ENCODE results near the gene SLC38A10.
"Not testable (repeated sequence)": the region's sequence is repeated elsewhere in the genome, so short reads cannot be mapped to it uniquely, and the experiment has no call there.

The SLC38A10 gene

GRCh38 chr17:81238815-81239713 is 56.0 kb downstream of the SLC38A10 start, which contains the start of the genes NDUFAF8 and TEPSIN:
NDUFAF8 (plus strand) TSS chr17:81239318; CDS start chr17:81239364, 46 bp downstream.
TEPSIN (minus strand) TSS chr17:81239055; CDS start chr17:81239033, 22 bp downstream.
- DNase-seq, result peak; percentile 100

- no peak for DNase-seq
These were observed 56.7 kb downstream of the SLC38A10 start for GRCh38 chr17:81238490-81238814.

DNA sequence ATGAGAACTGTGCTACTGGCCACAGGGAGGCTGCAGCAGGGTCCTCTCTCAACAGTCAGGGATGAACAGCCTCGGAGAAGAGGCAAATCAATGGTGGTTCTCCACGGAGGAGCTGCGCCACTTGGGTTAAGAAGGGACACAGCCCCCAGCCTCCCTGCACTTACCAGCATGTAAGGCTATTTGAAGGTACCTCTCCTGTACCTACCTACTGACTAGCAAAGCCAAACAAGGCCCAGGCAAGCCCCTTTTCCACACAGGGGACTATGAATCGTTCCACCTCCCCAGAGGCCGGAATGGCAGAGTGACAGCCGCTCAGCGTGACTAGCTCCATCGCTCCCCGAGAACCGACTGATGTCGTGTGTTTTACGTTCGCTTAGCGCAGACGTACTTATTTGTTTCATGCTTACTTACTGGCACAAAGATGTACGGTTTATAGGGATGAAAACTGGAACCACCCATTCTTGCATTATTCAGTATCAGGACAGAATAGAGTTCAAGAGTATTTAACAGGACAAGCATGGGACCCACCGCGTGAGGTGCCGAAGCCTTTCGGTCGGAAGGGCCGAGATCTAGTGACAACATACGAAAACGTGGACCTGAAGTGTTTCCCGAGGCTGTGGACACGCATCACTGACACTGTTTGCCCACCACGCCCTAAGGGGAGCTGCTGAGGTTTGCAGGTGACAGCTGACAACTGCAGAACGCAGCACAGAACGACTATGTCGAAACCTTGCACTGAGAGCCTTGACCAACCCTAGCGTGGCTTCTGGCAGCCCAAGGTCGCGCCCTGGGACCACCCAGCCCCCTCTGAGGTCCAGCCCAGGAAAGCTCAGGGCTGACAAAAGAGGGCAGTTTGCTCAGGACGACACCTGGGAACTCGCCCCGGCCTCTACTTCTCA is 57.3 kb downstream of the SLC38A10 start:
- DNase-seq, result peak; percentile 82

GRCh38 chr17:81236784-81237183 is 58.3 kb downstream of the SLC38A10 start:
- DNase-seq, result no peak

DNA sequence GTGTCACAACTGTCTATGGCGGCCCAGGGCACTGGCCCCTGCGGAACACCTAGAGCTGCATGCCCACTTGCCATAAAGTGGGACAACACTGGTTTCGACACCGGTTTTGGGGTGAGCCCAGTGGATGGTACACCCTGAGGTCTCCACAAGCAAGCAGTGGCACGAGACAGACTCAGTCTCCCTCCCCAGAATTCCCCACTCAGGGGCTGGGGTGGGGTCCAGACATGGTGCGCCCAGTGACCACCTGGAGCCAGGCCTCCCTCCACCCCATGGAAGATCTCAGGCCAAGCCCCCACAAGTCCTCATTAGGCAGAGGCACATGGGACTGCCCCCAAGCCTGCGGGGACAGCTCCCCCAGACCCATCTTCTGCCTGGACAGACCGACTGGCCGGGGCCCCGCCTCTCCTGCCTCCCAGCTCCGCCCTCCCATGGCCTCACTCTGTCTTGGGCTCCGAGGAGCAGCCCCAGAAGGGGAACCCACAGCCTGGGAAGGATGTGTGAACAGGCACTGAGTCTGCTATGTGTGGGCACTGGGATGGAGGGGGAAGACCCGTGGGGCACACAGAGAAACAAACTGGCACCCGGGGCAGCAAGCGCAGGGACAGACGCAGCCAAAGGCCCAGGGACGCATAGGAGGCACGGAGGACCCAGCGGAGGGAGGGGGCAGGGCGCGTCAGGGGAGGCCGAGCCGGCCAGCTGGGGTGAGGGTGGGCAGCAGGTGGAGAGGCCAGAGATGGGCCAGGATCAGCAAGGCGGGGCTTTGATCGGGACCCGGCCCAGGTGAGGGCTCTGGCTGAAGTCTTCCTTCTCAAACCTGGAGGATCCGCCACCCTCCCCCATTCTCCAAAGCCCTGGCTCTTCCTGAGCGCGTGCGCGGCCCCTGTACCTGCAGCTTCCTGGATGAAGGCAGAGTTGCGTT is 59.0 kb downstream of the SLC38A10 start:
- DNase-seq, result no peak

DNA sequence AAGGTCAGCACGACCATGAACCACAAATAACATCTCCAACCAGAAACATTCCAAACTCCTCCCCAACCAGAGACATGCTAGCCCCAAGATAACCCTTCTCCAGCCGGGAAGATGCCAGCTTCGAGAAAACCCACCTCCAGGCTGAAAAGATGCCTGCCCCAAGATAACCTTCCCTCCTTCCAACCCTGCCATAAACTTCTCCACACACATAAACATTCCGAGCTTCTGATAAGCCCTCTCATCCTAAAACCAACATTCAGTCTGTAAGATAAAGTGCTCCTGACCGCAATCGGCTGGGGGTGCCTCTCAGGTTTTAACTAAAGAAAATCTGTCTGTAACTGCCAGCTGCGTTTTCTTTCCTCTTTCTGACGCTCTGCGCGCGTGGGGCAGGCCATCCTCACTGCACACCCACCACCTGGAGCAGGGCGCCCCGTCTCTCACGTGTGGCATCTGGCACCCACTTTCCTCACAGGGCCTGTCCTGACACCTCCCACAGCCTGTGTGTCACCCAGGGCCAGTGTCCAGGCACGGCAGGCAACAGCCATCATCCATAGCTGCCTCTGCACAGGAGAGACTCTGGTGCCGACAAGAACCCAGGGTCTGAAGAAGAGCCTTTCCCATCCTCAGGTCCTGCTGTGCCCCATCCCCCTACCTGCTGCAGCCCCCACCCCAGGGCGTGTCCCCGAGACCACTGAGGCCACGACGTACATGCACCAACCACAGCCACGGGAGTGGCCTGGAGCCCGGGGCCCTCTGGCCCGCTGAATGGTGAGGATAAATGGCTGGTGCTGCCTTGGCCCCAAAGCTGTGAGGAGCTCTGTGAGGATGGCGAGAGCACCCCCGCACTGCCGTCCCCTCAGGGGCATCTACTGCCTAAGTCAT is 59.9 kb downstream of the SLC38A10 start:
- no peak for DNase-seq

- no peak for DNase-seq
These were observed 60.6 kb downstream of the SLC38A10 start for GRCh38 chr17:81234506-81234855.

DNA sequence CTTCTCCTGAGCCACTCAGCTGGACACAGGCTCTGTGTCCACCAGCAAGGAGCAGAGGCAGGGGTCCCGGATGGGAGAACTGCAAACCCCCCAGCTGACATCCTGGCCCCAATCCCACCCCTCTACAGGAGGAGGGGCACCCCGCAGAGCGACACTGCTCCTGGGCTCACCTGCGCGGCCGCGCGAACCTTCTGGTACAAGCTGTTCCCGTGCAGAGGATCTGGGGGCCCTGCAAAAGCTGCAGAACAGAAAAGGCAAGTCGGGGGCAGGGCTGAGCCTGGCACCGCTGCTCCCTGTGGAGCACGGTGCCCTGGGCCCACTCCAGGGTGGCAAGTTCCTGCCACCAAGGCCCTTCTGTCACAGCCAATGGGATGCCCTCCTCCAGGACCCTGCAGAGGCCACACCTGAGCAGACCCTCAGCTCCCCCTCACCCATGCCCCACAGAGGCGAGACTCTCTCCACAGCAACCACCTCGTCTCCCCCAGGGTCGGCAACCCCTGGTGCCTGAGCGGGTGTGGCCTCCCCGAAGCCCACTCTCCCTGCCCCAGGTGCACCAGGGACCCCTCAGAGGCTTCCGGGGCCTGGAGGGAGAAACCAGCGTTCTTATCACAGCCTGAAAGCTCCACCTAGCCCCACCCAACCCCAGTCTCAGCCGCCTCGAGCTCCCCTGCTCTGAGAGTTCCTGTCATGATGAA is 61.1 kb downstream of the SLC38A10 start:
- no peak for DNase-seq

DNA sequence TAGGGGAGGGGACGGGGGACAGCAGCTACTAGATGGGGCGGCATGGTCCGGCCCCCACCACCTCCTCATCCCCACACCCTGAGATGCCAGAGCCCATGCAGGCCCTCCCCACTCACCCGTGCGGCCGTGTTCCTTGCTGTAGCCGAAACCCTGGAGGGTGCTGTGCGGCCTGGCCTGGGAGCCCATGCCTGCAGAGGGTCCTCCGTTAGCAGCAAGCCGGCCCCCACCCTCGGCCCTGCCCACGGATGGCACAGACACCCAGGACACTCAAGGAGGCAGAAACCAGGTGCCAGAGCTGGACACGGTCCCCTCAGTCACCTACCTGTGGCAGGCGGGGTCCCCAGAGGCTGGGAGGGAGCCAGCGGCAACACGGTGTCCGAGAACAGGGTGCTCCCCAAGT is 61.8 kb downstream of the SLC38A10 start:
- no peak for DNase-seq

DNA sequence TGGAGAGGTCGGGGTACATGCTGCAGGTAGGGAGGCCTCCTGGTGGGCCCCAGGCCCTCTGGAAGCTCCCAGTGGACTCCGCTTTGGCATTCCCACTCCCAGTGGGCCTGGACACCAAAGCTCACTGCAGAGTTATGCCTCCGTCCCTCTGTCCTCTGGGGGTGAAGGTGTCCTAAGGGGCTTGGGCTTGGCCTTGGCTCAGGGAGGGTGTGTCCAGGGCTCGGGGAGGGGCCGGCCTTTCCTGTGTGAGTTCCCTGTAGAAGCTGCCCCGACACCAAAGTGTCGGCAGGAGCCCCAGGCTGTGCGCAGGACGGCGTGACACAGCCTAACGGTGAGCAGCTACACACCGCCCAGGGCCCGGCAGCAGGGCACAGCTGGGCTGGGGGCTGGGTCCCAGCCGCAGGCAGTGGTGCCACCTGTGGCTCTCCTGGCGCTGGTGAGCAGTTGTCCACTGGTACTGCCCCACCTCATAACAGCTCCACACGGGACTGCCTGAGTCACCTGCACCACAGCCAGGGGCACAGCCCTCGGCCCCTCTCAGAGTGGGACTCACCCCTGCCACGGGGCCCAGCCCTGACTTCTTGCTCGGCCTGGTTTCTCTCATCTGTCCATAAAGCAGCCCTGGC is 62.4 kb downstream of the SLC38A10 start:
- no peak for DNase-seq

DNA sequence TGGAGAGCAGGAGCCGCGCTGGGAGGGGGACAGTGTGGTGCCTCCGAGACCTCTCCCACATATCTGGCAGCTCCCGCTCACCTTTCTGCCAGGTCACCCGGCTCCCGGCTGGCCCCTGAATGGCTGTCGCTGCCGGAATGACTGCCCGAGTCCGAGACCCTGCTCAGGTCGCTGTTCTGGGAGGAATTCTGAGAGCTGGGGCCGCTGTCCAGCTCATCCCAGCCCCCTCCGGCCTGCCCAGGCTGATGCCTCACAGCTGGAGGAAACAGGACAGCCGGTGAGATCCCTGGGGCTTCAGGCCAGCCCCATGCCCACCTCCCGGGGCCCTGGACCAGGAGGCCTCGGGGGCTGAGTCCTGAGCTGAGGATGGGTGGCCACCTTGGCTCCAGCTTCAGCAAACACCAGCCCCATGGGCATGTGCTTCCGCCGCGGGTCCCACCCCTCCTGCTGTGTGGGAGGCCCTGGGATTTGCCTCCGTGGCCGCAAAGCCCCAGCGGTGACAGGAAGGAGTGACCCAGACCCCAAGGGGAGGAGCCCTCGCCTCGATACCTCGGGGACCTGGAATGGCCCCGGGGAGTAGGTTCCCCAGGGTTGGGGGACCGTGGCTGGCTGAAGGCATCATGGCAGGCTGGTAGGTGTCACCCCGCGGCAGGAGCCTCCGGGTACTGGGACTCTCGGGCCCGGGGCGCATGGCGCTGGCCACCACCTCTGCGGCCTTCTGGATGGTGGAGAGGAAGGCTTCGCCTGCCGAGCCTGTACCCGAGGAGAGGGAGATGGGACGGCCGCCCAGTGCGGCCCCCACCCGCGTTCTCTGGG is 63.1 kb downstream of the SLC38A10 start:
- DNase-seq, result no peak

DNA sequence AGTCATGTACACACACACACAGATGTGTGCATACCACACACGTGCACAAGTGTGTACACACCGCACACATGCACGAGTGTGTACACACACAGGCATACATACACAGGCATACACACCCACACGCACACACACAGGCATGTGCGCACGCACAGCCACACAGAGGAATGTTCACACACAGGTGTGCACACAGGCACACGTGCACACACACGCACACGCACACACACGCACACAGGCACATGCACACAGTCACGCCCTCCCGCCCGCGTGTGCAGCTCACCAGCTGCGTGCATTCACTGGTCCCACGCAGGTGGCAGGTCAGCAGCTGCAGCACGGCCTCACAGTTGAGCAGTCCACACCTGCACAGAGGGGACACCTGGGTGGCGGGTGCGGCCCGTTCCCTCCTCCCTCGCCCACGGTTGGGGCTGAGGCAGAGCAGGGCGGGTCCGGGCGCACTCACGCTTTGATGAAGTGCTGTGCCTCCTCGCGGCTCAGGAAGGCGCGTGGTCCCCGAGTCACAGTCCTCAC is 63.9 kb downstream of the SLC38A10 start:
- DNase-seq, result no peak

DNA sequence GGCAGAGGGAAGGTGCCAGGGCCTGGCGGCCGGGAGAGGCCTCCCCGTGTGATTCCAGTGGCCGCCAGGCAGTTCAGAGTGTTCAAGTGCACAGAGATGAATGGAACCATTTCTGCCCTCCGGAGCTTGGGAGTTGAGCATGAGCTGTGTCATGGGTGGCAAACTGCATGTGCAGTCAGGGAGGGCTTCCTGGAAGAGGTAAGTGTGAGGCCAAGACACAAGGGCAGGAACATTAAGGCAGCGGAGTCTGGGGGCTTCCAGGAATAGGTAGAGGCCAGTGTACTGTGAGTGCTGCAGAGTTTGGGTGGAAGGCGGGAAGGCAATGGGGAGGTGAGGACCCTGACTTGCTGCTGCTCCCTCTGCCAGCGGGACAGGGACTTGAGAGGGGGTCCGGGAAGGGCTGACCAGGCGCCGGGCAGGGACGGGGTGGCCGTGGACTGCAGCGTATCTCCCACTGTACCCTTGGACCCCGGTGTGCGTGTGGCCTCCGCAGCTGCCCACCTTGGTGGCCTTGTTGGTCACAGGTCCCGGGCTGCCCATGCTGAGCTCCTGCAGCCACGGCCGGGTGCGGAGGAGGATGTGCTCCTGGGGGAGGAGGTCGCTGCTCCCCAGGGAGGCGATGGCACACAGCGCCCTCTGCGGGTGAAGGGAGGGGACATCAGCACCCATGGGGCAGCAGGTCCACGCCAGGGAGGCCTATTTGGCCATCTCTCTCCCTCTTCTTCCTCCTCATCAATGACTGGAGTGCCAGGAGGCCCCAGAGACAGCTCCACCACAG is 64.9 kb downstream of the SLC38A10 start:
- DNase-seq, result peak; percentile 71

DNA sequence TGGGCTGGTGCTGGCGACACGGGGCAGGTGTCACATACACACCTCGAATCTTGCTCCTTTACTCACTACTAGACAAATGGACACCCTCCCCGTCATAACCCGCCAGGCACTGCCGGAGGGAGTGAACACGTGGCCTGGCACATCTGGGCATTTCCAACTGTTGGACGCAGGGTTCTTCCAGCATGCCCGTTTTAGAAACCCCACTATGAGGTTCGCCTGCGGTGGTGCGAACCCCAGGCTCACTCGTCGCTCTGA is 65.5 kb downstream of the SLC38A10 start:
- no peak for DNase-seq

GRCh38 chr17:81228834-81229665 is 66.1 kb downstream of the SLC38A10 start:
- no peak for DNase-seq

- no peak for DNase-seq
These were observed 66.7 kb downstream of the SLC38A10 start for GRCh38 chr17:81228420-81228819.

DNA sequence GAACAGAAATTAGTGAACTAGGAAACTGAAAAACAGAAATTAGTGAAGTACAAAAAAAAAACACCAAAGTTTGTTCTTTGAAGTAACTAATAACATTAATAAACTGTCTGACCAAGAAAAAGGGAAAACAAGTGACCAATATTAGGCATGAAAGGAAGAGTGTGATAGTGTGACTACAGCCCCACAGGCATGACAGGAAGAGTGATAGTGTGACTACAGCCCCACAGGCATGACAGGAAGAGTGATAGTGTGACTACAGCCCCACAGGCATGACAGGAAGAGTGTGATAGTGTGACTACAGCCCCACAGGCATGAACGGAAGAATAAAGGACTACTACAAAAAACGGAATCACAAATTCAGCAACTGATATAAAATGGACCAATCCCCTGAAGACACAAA is 67.5 kb downstream of the SLC38A10 start:
- not testable (repeated sequence) for DNase-seq

DNA sequence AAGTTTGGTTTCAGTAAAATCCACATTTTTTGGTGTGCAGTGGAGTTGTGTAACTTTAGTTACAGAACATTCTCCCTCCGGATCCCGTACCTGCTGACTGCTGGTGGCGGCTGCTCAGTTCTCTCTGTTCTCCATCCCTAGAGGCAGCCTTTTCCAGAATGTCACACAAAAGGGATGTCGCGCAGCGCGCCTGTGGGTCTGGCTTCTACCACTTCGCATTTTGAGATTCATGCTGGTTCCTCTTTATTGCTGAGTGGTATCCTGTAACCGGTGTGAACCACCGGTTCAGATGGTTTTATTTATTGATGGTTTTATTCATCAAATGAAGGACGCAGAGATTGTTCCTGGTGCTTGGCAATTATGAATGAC is 71.4 kb downstream of the SLC38A10 start:
- DNase-seq, result peak; percentile 79
